Spinal cord (tissue), 10 donors: ENCODE results near the gene KIF3A. TPM values are rescaled to one million over a fixed set of nuclear protein-coding genes. Genes with fewer than 3 reads are reported as not detected.

Source experiments
- DNase-seq, 6 donors: peaks; one replicate each; pipeline versions ENCODE4 v3.0.0 to v3.0.0-alpha.2; 2013 to 2015; ENCODE audit warnings: low spot score in 6 of 6, low read depth in 4 of 6
- H3K27ac ChIP-seq: one replicate; pipeline ENCODE4 v1.5.1; 2013; ENCODE audit warnings: low read depth, low read length, control low read depth
- H3K27me3 ChIP-seq: one replicate; pipeline ENCODE4 v1.6.1; 2013; ENCODE audit warnings: low read length; ENCODE audit not compliant: control insufficient read depth, insufficient read depth
- H3K36me3 ChIP-seq: one replicate; pipeline ENCODE4 v1.6.1; 2013; ENCODE audit warnings: low read length; ENCODE audit not compliant: control insufficient read depth, insufficient read depth
- H3K4me1 ChIP-seq: one replicate; pipeline ENCODE4 v1.6.1; 2013; ENCODE audit warnings: low read length; ENCODE audit not compliant: control insufficient read depth, insufficient read depth
- H3K4me3 ChIP-seq: one replicate; pipeline ENCODE4 v1.5.1; 2013; ENCODE audit warnings: low read depth, low read length, control low read depth
- H3K9me3 ChIP-seq: one replicate; pipeline ENCODE4 v1.6.1; 2013; ENCODE audit warnings: low read length; ENCODE audit not compliant: control insufficient read depth, insufficient read depth
- WGBS: methylation state at CpG from one replicate; pipeline ENCODE4 v1.1.5; 2013; ENCODE audit warnings: missing lambda C conversion rate; ENCODE audit not compliant: insufficient coverage; 5-methylcytosine and 5-hydroxymethylcytosine counted together
- long read RNA-seq, 4 donors: transcript quantifications; one replicate each; lab custom pipeline, GENCODE V29; 2026
- polyA plus RNA-seq, 2 donors: library from polyadenylated mRNA; unstranded; fragments of 120-200 nt; gene quantifications; one replicate each; pipeline ENCODE4 v1.2.1, GENCODE V29; 2013; ENCODE audit not compliant: insufficient read length in 2 of 2
- total RNA-seq, 2 donors: library from RNA; depleted of rRNA in 1 of 2; stranded (reverse); fragments of 120-200 nt in 1 of 2; fragments of >200 nt in 1 of 2; gene quantifications; one replicate each; pipeline versions ENCODE4 v1.2.3 to v1.2.4, GENCODE V29; 2013 to 2014
- donor health status: healthy.

KIF3A gene
- total RNA-seq, result 10 to 100 TPM; 42.3 to 97.6 TPM
- 10 to 100 TPM; 84.6 to 88.6 TPM for polyA plus RNA-seq
- long read RNA-seq, donor 1, partial matches to known transcripts, result 16 of 19 reads
- long read RNA-seq, donor 1, other reads (novel, unspliced or antisense), result 0 of 19 reads
- long read RNA-seq, donor 2, result 0 reads
- long read RNA-seq, donor 3, partial matches to known transcripts, result 6 of 7 reads
- long read RNA-seq, donor 3, other reads (novel, unspliced or antisense), result 0 of 7 reads
- long read RNA-seq, donor 4, partial matches to known transcripts, result 0 of 1 reads
- long read RNA-seq, donor 4, other reads (novel, unspliced or antisense), result 0 of 1 reads

- no peaks in the 10 kb centered on the region for H3K27me3 ChIP-seq
- H3K36me3 ChIP-seq, result no peaks in the 10 kb centered on the region
- DNase-seq, result peak; percentile 87 to 99 (median 95)
- peak within 1 kb of the TSS; percentile 91 for H3K4me3 ChIP-seq
- under 1% methylated on average over 79 of the region's 81 CpGs for WGBS
- H3K27ac ChIP-seq, result peak within 1 kb of the TSS; percentile 85
- peaks cover 2% of the 10 kb centered on the region for H3K9me3 ChIP-seq
- H3K4me1 ChIP-seq, result peaks cover 6% of the 10 kb centered on the region
Measured at GRCh38 chr5:132736853-132737833, at the start of gene KIF3A. TSS of gene KIF3A (minus strand) at chr5:132737546. CDS start at chr5:132737419, 127 bp downstream.

GRCh38 chr5:132787076-132787475, 49.7 kb upstream of the KIF3A start:
- Histone ChIP-seq H3K27me3 (no peaks in the 10 kb centered on the region), H3K27ac (no peak overlapping the region), H3K4me1 (peaks cover 13% of the 10 kb centered on the region), H3K4me3 (no peak overlapping the region), H3K36me3 (no peaks in the 10 kb centered on the region), H3K9me3 (no peaks in the 10 kb centered on the region)
- no peak for DNase-seq
- WGBS, result 100% methylated on average over 1 of the region's 1 CpG

- WGBS, result 100% methylated on average over 1 of the region's 4 CpGs
- DNase-seq, result no peak
- no peaks in the 10 kb centered on the region for H3K27me3 ChIP-seq
- no peaks in the 10 kb centered on the region for H3K36me3 ChIP-seq
- H3K9me3 ChIP-seq, result no peaks in the 10 kb centered on the region
- peaks cover 13% of the 10 kb centered on the region for H3K4me1 ChIP-seq
- H3K4me3 ChIP-seq, result no peak overlapping the region
- no peak overlapping the region for H3K27ac ChIP-seq
Measured at GRCh38 chr5:132785864-132786263, 48.5 kb upstream of the KIF3A start.

GRCh38 chr5:132785365-132785764, 48.0 kb upstream of the KIF3A start:
- WGBS, result 50% methylated on average over 4 of the region's 5 CpGs
- H3K9me3 ChIP-seq, result no peaks in the 10 kb centered on the region
- no peaks in the 10 kb centered on the region for H3K36me3 ChIP-seq
- no peaks in the 10 kb centered on the region for H3K27me3 ChIP-seq
- DNase-seq, result peak in 1 of 6 donors; percentile 16
- H3K4me1 ChIP-seq, result peaks cover 13% of the 10 kb centered on the region
- H3K27ac ChIP-seq, result no peak overlapping the region
- no peak overlapping the region for H3K4me3 ChIP-seq

- Histone ChIP-seq H3K4me3 (no peak overlapping the region), H3K27me3 (no peaks in the 10 kb centered on the region), H3K9me3 (no peaks in the 10 kb centered on the region), H3K27ac (no peak overlapping the region), H3K4me1 (peaks cover 10% of the 10 kb centered on the region), H3K36me3 (no peaks in the 10 kb centered on the region)
- DNase-seq, result no peak
- WGBS, result 94% methylated on average over 2 of the region's 4 CpGs
Measured at GRCh38 chr5:132782101-132782500, 44.8 kb upstream of the KIF3A start.

- DNase-seq, result no peak
- WGBS, result no CpG with 5 or more reads among the region's 4 CpGs
- Histone ChIP-seq H3K36me3 (no peaks in the 10 kb centered on the region), H3K27me3 (no peaks in the 10 kb centered on the region), H3K27ac (no peak overlapping the region), H3K4me3 (no peak overlapping the region), H3K9me3 (no peaks in the 10 kb centered on the region), H3K4me1 (peaks cover 16% of the 10 kb centered on the region)
Measured at GRCh38 chr5:132781029-132781428, 43.7 kb upstream of the KIF3A start.

GRCh38 chr5:132780577-132780976, 43.2 kb upstream of the KIF3A start:
- no peaks in the 10 kb centered on the region for H3K9me3 ChIP-seq
- H3K4me1 ChIP-seq, result peaks cover 18% of the 10 kb centered on the region
- no peak for DNase-seq
- no peak overlapping the region for H3K4me3 ChIP-seq
- H3K27ac ChIP-seq, result no peak overlapping the region
- no CpG with 5 or more reads among the region's 1 CpG for WGBS
- no peaks in the 10 kb centered on the region for H3K36me3 ChIP-seq
- H3K27me3 ChIP-seq, result no peaks in the 10 kb centered on the region

- Histone ChIP-seq H3K4me3 (no peak overlapping the region), H3K4me1 (peaks cover 24% of the 10 kb centered on the region), H3K27ac (no peak overlapping the region), H3K9me3 (no peaks in the 10 kb centered on the region), H3K27me3 (no peaks in the 10 kb centered on the region), H3K36me3 (no peaks in the 10 kb centered on the region)
- DNase-seq, result peak in 1 of 6 donors; percentile 75
- 71% methylated on average over 2 of the region's 3 CpGs for WGBS
Measured at GRCh38 chr5:132779961-132780360, 42.6 kb upstream of the KIF3A start.

- WGBS, result 93% methylated on average over 2 of the region's 5 CpGs
- Histone ChIP-seq H3K27ac (no peak overlapping the region), H3K27me3 (no peaks in the 10 kb centered on the region), H3K4me1 (peaks cover 35% of the 10 kb centered on the region), H3K4me3 (no peak overlapping the region), H3K36me3 (no peaks in the 10 kb centered on the region), H3K9me3 (no peaks in the 10 kb centered on the region)
- no peak for DNase-seq
Measured at GRCh38 chr5:132778856-132779255, 41.5 kb upstream of the KIF3A start.
